Esophagus squamous epithelium (tissue), 4 donors: ENCODE measurements around the gene CSRP1.
"Not testable (repeated sequence)": the region's sequence is repeated elsewhere in the genome, so short reads cannot be mapped to it uniquely, and the experiment has no call there.

ENCODE experiments used
- CTCF ChIP-seq, 6 experiments: fragments of 450-650 bp in 4 of 6; fragments of 200-600 bp in 2 of 6; sonication (generic) in 2 of 6; IDR thresholded peaks; one replicate each; pipeline ENCODE4 v1.5.1; 2016 to 2019; ENCODE audit warnings: antibody characterized with exemption in 6 of 6, mild to moderate bottlenecking in 4 of 6, moderate library complexity in 4 of 6
- POLR2A ChIP-seq, 4 donors: fragments of 450-650 bp; IDR thresholded peaks; one replicate each; pipeline ENCODE4 v1.6.1; 2017; ENCODE audit warnings: antibody characterized with exemption in 4 of 4, mild to moderate bottlenecking in 4 of 4, moderate library complexity in 3 of 4

- TF ChIP-seq CTCF, POLR2A (IDR thresholded peaks at IDR 0.05): not testable (repeated sequence)
These were observed 13.2 kb upstream of the CSRP1 start for GRCh38 chr1:201520046-201520575.
